K562 (cell line): ENCODE results near the gene CRABP2.

ENCODE experiments used
- KLF6 ChIP-seq: fragments of 250-450 bp; sonication (Bioruptor Pico); IDR thresholded peaks from 2 replicates; pipeline ENCODE4 v1.4.0; 2020; ENCODE audit warnings: mild to moderate bottlenecking, moderate library complexity, borderline replicate concordance
- TCF7 ChIP-seq: sonication (generic); IDR thresholded peaks from 2 replicates; pipeline ENCODE4 v1.6.1; 2016; ENCODE audit warnings: antibody characterized with exemption, borderline replicate concordance
- YY1 ChIP-seq, 3 experiments: IDR thresholded peaks; 2 replicates each; pipeline ENCODE4 v1.6.1; 2011; ENCODE audit warnings: low read length in 2 of 3, mild to moderate bottlenecking in 2 of 3, moderate library complexity in 2 of 3, borderline replicate concordance in 1 of 3, control low read depth in 1 of 3, low read depth in 1 of 3; ENCODE audit not compliant: insufficient read depth in 3 of 3, insufficient replicate concordance in 2 of 3, control insufficient read depth in 1 of 3, insufficient read length in 1 of 3; ENCODE audit errors: extremely low read depth in 1 of 3
- ZNF274 ChIP-seq: IDR thresholded peaks from 2 replicates; pipeline ENCODE4 v1.6.1; 2011; ENCODE audit warnings: low read depth, mild to moderate bottlenecking, low read length, moderate library complexity, borderline replicate concordance
- TF ChIP-seq, protein P1 (sequence below), 3 experiments: IDR thresholded peaks in 2 of 3; conservative IDR thresholded peaks in 1 of 3; 2 replicates each; pipeline ENCODE4 v1.5.1; 2011 to 2012; ENCODE audit warnings: low read length in 3 of 3, mild to moderate bottlenecking in 3 of 3, control low read depth in 2 of 3, improper control_type of control experiment in 1 of 3, inconsistent platforms in 1 of 3, low read depth in 1 of 3, mixed read lengths in 1 of 3, moderate library complexity in 1 of 3; ENCODE audit not compliant: insufficient read depth in 2 of 3

DNA sequence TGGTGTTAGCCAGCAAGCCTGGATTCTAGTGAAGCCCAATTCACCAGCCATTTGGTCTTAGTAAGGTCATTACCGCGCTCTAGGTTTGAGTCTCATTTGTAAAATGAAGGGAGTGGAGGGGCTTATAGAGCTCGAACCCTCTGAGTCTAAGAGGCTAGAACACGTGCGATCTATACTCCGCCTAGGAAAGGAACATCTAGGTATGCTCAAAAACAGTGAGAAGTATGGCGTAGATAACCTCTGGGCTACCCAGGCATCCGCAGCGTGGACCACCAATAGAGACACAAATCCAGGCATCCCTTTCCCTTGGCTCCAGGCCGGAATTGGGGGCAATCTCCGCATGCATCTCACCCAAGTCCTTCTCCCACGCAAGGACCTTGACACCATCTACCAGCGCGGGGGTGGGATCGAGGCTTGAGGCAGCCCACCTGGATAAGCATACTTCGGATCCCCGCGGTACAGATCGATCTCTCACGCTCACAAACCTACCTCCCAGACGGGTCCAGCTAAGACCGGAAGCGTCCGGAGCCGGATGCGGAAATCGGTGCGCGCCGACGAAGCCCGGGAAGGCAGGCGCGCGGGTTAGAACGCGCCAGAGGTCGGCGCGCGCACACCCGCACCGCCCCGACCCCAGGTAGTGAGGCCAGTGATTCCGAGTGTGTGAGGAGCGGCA lies 22.7 kb upstream of the CRABP2 start, which contains the start of gene METTL25B:
- TF ChIP-seq, protein P1, sequence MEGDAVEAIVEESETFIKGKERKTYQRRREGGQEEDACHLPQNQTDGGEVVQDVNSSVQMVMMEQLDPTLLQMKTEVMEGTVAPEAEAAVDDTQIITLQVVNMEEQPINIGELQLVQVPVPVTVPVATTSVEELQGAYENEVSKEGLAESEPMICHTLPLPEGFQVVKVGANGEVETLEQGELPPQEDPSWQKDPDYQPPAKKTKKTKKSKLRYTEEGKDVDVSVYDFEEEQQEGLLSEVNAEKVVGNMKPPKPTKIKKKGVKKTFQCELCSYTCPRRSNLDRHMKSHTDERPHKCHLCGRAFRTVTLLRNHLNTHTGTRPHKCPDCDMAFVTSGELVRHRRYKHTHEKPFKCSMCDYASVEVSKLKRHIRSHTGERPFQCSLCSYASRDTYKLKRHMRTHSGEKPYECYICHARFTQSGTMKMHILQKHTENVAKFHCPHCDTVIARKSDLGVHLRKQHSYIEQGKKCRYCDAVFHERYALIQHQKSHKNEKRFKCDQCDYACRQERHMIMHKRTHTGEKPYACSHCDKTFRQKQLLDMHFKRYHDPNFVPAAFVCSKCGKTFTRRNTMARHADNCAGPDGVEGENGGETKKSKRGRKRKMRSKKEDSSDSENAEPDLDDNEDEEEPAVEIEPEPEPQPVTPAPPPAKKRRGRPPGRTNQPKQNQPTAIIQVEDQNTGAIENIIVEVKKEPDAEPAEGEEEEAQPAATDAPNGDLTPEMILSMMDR (IDR thresholded peaks at IDR 0.05 in 2 of 3, conservative IDR thresholded peaks at IDR 0.05 in 1 of 3; ENCODE audit: insufficient read depth in 2 of 3, low read depth in 1 of 3, low read length in 3 of 3), result no peak
- no peak for TF ChIP-seq ZNF274
- TF ChIP-seq YY1 (IDR thresholded peaks at IDR 0.05; ENCODE audit: borderline replicate concordance in 1 of 3, control insufficient read depth in 1 of 3, extremely low read depth in 1 of 3, insufficient read depth in 3 of 3, insufficient read length in 1 of 3, insufficient replicate concordance in 2 of 3, low read depth in 1 of 3, low read length in 2 of 3), result no peak
- no peak for TF ChIP-seq TCF7
- no peak for TF ChIP-seq KLF6
